IMR-90 (cell line): ENCODE results near the gene KCNK18. TPM values are rescaled to one million over a fixed set of nuclear protein-coding genes. Genes with fewer than 3 reads are reported as not detected.
"Not testable (repeated sequence)": the region's sequence is repeated elsewhere in the genome, so short reads cannot be mapped to it uniquely, and the experiment has no call there.

Experiments
- ATAC-seq: fragments of 200-7000 bp; cut with Tn5 transposase; 2 replicates; pipeline ENCODE4 v1.9.1; 2020; ENCODE audit warnings: low read depth, mild to moderate bottlenecking, moderate library complexity
- BruUV-seq: library from RNA; stranded (reverse); fragments of 400-500 nt; replicated peaks from 2 replicates; lab custom pipeline; 2021; lab: Mats Ljungman, UMichigan
- CTCF ChIA-PET: fragments of 300-600 bp; formaldehyde crosslinking; extraction: SDS; loops from one replicate; lab custom pipeline; 2021; ENCODE audit warnings: antibody characterized with exemption; lab: Yijun Ruan, JAX
- POLR2A ChIA-PET: fragments of 300-600 bp; sonication (Branson Sonifier 250); formaldehyde crosslinking; loops from one replicate; lab custom pipeline; 2022; ENCODE audit warnings: antibody characterized with exemption; ENCODE audit not compliant: unreplicated experiment; lab: Charles Lee
- DNase-seq: peaks from one replicate; pipeline ENCODE4 v3.0.0; 2013
- H2AFZ ChIP-seq: replicated peaks from 2 replicates; pipeline ENCODE3; 2013; ENCODE audit warnings: low read length, mild to moderate bottlenecking; ENCODE audit not compliant: poor library complexity
- H2AK5ac ChIP-seq: 2 replicates; pipeline ENCODE4 v1.6.1; 2013; ENCODE audit warnings: low read depth, low read length, inconsistent platforms
- H2AK9ac ChIP-seq: replicated peaks from 2 replicates; pipeline ENCODE3; 2013; ENCODE audit warnings: mild to moderate bottlenecking, low read depth, low read length, moderate library complexity; ENCODE audit not compliant: poor library complexity
- H2BK120ac ChIP-seq: 2 replicates; pipeline ENCODE4 v1.6.1; 2013; ENCODE audit warnings: low read depth, low read length, inconsistent platforms
- H2BK15ac ChIP-seq: 3 replicates; pipeline ENCODE4 v1.6.1; 2013; ENCODE audit warnings: low read depth, low read length, inconsistent platforms
- H2BK20ac ChIP-seq: 2 replicates; pipeline ENCODE4 v1.6.1; 2013; ENCODE audit warnings: low read depth, mild to moderate bottlenecking, inconsistent platforms, low read length, moderate library complexity
- H2BK5ac ChIP-seq: 2 replicates; pipeline ENCODE4 v1.6.1; 2013; ENCODE audit warnings: mild to moderate bottlenecking, low read depth, low read length, inconsistent platforms; ENCODE audit not compliant: poor library complexity, severe bottlenecking
- H3K14ac ChIP-seq: replicated peaks from 2 replicates; pipeline ENCODE4 v1.6.1; 2013; ENCODE audit warnings: low read depth, low read length, inconsistent platforms
- H3K18ac ChIP-seq: 2 replicates; pipeline ENCODE4 v1.6.1; 2013; ENCODE audit warnings: low read depth, low read length, control low read depth
- H3K23ac ChIP-seq: 2 replicates; pipeline ENCODE4 v1.6.1; 2013; ENCODE audit warnings: low read depth, low read length, inconsistent platforms
- H3K27ac ChIP-seq: 2 replicates; pipeline ENCODE4 v1.5.1; 2013; ENCODE audit warnings: mild to moderate bottlenecking, control low read depth, low read length; ENCODE audit not compliant: insufficient read depth
- H3K27me3 ChIP-seq: 2 replicates; pipeline ENCODE4 v1.6.1; 2013; ENCODE audit warnings: low read length; ENCODE audit not compliant: control insufficient read depth, insufficient read depth
- H3K36me3 ChIP-seq: 2 replicates; pipeline ENCODE4 v1.6.1; 2013; ENCODE audit warnings: low read length, mixed read lengths; ENCODE audit not compliant: control insufficient read depth, insufficient read depth
- H3K4ac ChIP-seq: 2 replicates; pipeline ENCODE4 v1.6.1; 2013; ENCODE audit warnings: low read depth, low read length, inconsistent platforms
- H3K4me1 ChIP-seq: 2 replicates; pipeline ENCODE4 v1.6.1; 2013; ENCODE audit warnings: low read length, mixed read lengths; ENCODE audit not compliant: control insufficient read depth, insufficient read depth
- H3K4me2 ChIP-seq: 2 replicates; pipeline ENCODE4 v1.6.1; 2013; ENCODE audit warnings: low read depth, mild to moderate bottlenecking, control low read depth, low read length, moderate library complexity
- H3K4me3 ChIP-seq: 2 replicates; pipeline ENCODE4 v1.5.1; 2013; ENCODE audit warnings: low read depth, mild to moderate bottlenecking, control low read depth, low read length, moderate library complexity; ENCODE audit not compliant: insufficient read depth
- H3K56ac ChIP-seq: 2 replicates; pipeline ENCODE4 v1.6.1; 2013; ENCODE audit warnings: low read length, inconsistent platforms; ENCODE audit not compliant: insufficient read depth; ENCODE audit errors: extremely low read depth
- H3K79me1 ChIP-seq, 2 experiments: 2 replicates each; pipeline ENCODE4 v1.6.1; 2013; ENCODE audit warnings: low read length in 2 of 2, inconsistent platforms in 1 of 2, low read depth in 1 of 2
- H3K9ac ChIP-seq: 2 replicates; pipeline ENCODE4 v1.6.1; 2013; ENCODE audit warnings: low read depth, low read length, control low read depth
- H3K9me1 ChIP-seq: 2 replicates; pipeline ENCODE4 v1.6.1; 2013; ENCODE audit warnings: low read length, inconsistent platforms; ENCODE audit not compliant: insufficient read depth
- H3K9me3 ChIP-seq: 2 replicates; pipeline ENCODE4 v1.6.1; 2013; ENCODE audit warnings: low read length; ENCODE audit not compliant: control insufficient read depth, insufficient read depth
- H4K20me1 ChIP-seq: 2 replicates; pipeline ENCODE4 v1.6.1; 2013; ENCODE audit warnings: low read length, inconsistent platforms; ENCODE audit not compliant: insufficient read depth
- H4K5ac ChIP-seq: 2 replicates; pipeline ENCODE4 v1.6.1; 2013; ENCODE audit warnings: mild to moderate bottlenecking, low read depth, low read length, control low read depth
- H4K8ac ChIP-seq, 2 experiments: 2 replicates each; pipeline ENCODE4 v1.6.1; 2013; ENCODE audit warnings: low read depth in 2 of 2, low read length in 2 of 2, control low read depth in 1 of 2, inconsistent platforms in 1 of 2
- H4K91ac ChIP-seq: 2 replicates; pipeline ENCODE4 v1.6.1; 2013; ENCODE audit warnings: low read depth, low read length, inconsistent platforms; ENCODE audit not compliant: insufficient read depth
- WGBS, 2 experiments: methylation state at CpG; one replicate each; pipeline versions ENCODE4 v1.1.5 to v1.1.7; 2013; ENCODE audit warnings: missing lambda C conversion rate in 2 of 2; ENCODE audit not compliant: insufficient read length in 1 of 2; ENCODE audit errors: extremely low coverage in 2 of 2; 5-methylcytosine and 5-hydroxymethylcytosine counted together
- dilution Hi-C: fragments of 300-500 bp; cut with HindIII; formaldehyde crosslinking; loops from one replicate; pipeline ENCODE4 v1.14.3; 2018; ENCODE audit warnings: low sequenced_read_pairs; ENCODE audit not compliant: unreplicated experiment
- in situ Hi-C: fragments of 300-500 bp; cut with MboI; formaldehyde crosslinking; loops from 3 replicates; pipeline ENCODE4 v1.14.3; 2019; ENCODE audit warnings: low sequenced_read_pairs, inconsistent platforms, mixed read lengths
- intact Hi-C: fragments of 100-400 bp; cut with micrococcal nuclease; formaldehyde crosslinking; loops from 2 replicates; pipeline ENCODE4 v1.10.0; 2022
- polyA plus RNA-seq, 3 experiments: library from polyadenylated mRNA; depleted of rRNA; stranded (reverse); fragments of >200 nt; gene quantifications; 2 replicates each; pipeline ENCODE4 v1.2.3, GENCODE V29; 2012; ENCODE audit warnings: low replicate concordance in 1 of 3
- total RNA-seq: library from RNA; depleted of rRNA; stranded (reverse); fragments of >200 nt; gene quantifications from 2 replicates; pipeline ENCODE4 v1.2.3, GENCODE V29; 2012

KCNK18 gene
- total and polyA plus RNA-seq, 2 of the 4 experiments (the other 2 are of a cell fraction) = not detected

DNA sequence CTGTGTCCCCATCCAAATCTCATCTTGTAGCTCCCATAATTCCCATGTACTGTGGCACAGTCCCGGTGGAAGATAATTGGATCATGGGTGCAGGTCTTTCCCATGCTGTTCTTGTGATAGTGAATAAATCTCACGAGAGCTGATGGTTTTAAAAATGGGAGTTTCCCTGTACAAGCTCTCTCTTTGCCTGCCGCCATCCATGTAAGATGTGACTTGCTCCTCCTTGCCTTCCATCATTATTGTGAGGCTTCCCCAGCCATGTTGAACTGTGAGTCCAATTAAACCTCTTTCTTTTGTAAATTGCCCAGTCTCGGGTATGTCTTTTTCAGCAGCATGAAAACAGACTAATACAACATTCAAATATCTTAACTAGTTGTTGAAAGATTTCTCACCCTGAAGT lies 32.8 kb downstream of the KCNK18 start:
- ATAC-seq, H3K36me3 ChIP-seq, H2AFZ ChIP-seq, DNase-seq, H4K8ac ChIP-seq, POLR2A ChIA-PET, H2AK5ac ChIP-seq, H3K23ac ChIP-seq, H4K5ac ChIP-seq, dilution Hi-C loops, H3K4me2 ChIP-seq, H3K9me1 ChIP-seq, BruUV-seq, H3K18ac ChIP-seq, H3K14ac ChIP-seq, H3K4ac ChIP-seq, H3K79me1 ChIP-seq, H3K9ac ChIP-seq, H3K27me3 ChIP-seq, H3K4me3 ChIP-seq, intact Hi-C loops, H2BK20ac ChIP-seq, in situ Hi-C loops, H3K27ac ChIP-seq, H3K56ac ChIP-seq, H2AK9ac ChIP-seq, H4K20me1 ChIP-seq, H2BK15ac ChIP-seq, H3K9me3 ChIP-seq, H2BK5ac ChIP-seq, H4K91ac ChIP-seq, H2BK120ac ChIP-seq, H3K4me1 ChIP-seq: not testable (repeated sequence)
- CTCF ChIA-PET = interaction anchor here (0.6 to 1.2 kb wide), 2 partner anchors 14 to 124 kb away, joined by 3 to 5 read pairs; no protein-coding TSS in a partner anchor
- no CpG with 5 or more reads among the region's 4 CpGs for WGBS, 2 experiments
